SW480 (cell line): ENCODE data around the gene ZNF20.

Experiments used
- DNase-seq: peaks from one replicate; pipeline ENCODE4 v3.0.0-alpha.2; 2016; ENCODE audit warnings: low spot score

ZNF20 gene

DNA sequence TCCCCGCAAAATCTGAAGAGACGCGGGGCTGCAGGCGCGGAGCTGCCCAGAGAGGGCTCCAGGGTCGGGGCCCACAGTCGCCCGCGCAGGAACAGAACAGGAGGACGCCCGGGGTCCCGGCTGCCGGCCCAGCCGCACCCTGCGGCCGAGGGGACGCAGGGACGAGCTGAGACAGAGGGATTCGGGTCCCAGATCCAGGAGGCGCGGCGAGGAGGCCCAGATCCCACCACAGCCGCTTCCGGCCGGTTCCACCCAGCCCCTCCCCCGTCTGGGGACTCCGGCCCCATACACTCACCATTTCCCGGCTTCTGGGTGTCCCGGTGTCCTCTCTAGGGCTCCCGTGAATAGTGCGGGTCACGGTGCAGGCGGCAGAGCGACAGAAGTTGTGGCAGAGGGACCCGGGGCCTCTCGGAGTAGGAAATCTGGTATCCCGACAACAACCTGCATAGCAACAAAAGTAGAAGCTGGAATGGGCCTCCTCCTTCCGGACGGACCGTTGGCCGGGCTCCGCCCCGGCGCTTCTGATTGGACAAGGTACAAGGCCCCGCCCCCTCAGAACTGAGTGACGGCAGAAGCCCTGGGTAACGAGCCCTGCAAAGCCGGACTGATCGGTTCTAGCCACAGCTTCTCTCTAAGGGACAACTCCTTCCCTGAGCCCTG, at the start of gene ZNF20:
ZNF20 (minus strand) TSS at position 466 of the 660 bp plus-strand sequence; CDS start at position 298, 168 bp downstream.
- peak; percentile 94 for DNase-seq

DNA sequence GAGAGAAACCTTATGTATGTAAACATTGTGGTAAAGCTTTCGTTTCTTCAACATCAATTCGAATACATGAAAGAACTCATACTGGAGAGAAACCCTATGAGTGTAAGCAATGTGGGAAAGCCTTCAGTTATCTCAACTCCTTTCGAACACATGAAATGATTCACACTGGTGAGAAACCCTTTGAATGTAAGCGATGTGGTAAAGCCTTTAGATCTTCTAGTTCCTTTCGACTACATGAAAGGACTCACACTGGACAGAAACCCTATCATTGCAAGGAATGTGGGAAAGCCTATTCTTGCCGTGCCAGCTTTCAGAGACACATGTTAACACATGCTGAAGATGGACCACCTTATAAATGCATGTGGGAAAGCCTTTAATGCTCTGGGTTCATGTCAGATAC, 47.5 kb upstream of the ZNF20 start:
- no peak for DNase-seq

DNA sequence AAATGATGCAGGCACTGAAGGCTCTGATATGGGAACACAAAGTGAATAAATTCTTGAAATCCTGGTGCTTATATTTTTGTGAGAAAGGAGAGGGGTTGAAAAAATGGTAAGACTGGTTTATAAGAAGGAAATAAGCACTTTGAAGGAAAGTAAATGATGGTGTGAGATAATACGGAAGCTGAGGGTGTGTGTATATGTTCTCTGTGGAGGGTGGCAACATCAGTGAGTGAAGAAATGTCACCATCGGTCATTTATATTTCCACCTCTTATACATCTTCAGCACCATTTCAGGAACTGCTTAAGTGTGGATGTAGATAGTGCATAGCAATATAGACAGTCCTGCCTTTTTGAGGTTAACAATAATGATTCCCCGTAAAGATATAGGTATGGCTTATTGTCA, 40.2 kb upstream of the ZNF20 start:
- DNase-seq: no peak

- DNase-seq: no peak
These were observed 26.5 kb upstream of the ZNF20 start for GRCh38 chr19:12166626-12167025.

GRCh38 chr19:12163826-12164225, 23.7 kb upstream of the ZNF20 start:
- DNase-seq: no peak

DNA sequence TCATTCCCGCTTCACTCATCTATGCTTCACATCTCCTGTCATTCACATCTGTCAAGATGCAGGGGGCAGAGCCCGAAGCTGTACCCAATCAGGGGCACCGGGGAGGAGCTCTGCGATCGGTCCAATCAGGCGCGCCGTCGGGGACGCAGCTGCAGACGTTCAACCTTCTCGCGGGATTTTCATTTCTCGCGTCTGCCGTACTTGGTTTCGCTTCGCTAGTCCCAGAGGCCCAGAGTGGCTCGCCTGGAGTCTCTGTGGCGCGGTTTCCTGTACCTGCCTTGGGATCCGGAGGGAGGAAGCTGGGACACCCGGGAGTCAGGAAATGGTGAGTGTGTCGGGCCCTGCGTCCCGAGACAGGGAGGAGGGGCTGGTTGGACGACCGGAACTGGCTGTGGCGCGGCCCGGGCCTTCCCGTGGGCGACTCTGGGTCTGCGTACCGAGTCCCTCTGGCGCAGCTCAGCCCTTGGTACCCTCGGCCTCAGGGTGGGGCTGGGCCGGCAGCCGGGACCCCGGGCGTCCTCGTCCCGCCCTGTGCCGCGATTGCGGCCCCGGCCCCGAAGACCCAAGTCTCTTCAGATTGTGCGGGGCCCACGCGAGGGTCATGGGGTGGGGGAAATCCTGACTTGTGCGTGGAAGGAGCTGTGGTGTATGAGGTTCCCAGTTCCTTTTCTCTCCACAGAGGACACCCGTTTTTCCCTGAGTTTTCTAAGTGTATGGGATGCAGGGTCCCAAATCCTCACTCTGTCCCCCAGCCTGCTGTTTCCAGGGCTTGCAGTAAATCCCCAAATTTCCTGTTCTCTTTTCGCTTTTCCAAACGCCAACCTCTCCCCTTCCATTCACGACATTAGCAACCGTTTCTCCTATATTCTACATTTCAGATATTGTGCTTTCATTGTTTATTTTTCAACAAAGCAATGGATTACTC, 23.0 kb upstream of the ZNF20 start, which contains the start of gene ZNF136:
ZNF136 (plus strand) TSS at position 215 of the 925 bp plus-strand sequence; CDS start at position 323, 108 bp downstream.
- peak; percentile 94 for DNase-seq

DNA sequence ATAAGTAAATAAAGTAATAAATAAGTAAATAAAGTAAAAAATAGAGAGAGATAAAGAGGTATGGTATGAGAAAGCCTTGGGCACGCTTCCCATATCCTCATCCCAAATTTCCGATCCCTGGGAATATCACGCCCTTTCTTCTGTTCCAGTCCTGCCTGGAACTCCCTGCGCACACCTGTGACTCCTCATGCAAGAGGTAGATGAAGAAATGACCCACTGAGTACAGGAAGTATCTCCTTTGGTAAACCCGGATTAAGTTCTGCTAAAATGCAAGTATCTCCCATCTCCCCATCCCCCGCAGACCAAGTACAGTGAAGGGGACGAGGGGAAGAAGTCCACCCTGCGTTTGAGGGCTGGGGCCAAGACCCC, 22.3 kb upstream of the ZNF20 start:
- DNase-seq: no peak

DNA sequence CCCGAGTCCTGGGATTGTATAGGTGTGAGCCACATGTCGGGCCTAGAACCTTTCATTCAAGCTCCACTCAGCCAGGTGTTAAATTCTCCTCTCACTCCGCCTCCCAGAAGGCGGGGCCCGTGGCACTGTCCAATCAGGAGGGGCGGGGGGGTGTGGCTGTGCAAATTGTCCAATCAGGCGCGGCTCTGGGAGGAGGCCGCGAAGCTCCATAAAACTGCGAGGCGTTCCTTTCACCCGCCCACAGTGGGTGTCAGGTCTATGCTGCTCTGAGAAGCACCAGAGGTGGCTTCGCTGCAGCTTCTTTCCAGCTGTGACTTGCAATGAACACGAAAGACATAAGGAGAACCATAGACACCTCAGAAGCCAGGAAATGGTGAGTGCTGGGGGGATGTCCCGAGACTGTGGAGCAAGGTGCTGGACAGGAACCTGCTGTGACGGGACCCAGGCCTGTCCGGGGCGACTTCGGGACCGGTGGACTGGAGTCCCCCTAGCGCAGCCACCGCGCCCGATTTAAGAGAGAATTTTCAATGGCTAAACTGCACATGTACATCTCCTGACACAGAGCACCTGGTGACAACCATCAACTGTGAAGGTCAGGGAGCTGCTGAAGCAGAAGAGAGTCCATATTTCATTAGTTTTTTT, 19.7 kb upstream of the ZNF20 start:
- DNase-seq: no peak

DNA sequence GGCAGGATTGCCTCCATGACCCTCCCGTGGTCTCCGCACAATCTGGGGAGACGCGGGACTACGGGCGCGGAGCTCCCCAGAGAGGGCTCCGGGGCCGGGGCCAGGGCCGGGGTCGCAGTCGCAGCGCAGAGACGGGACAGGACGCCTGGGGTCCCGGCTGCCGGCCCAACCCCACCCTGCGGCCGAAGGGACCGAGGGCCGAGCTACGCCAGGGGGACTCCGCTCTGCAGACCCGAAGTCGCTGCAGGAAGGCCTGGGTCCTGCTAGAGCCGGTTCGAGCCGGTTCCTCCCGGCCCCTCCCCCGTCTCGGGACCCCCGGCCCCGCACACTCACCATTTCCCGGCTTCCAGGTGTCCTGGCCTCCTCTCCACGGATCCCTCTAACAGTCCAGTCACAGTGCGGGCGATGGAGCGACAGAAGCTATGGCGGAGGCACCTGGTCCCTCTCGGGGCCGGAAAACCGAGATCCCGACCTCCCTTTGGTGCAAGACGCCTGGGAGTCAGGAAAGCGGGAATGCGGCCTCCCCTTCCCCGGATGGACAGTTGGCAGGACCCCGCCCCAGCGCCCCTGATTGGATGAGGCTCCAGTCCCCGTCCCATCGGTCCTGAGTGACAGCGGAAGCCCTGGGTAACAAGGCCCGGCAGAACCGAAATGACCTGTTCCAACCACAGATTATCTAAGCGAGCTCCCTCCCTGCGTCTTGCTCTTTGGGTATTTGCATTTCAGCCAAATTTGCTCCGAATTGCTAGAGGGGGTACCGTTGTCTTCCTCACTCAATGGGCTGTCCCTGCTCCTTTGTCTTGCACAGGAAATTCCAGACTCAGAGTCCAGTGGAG, 16.3 kb upstream of the ZNF20 start, which contains the start of gene ZNF625:
ZNF625 (minus strand) TSS at position 512 of the 836 bp plus-strand sequence; CDS start at position 336, 176 bp downstream.
- DNase-seq: no peak

- no peak for DNase-seq
These were observed 15.2 kb upstream of the ZNF20 start for GRCh38 chr19:12155324-12155860.

DNA sequence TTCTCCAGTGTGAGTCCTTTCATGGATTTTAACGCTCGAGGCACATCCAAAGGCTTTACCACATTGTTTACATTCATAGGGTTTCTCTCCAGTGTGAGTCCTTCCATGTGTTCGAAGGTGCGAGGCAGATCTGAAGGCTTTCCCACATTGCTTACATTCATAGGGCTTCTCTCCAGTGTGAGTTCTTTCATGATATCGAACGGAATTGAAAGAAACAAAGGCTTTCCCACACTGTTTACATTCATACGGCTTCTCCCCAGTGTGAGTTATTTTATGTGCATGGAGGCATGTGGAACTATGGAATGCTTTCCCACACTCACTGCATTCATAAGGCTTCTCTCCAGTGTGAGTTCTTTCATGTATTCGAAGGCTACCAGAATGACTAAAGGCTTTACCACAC, 5.2 kb upstream of the ZNF20 start:
- no peak for DNase-seq

GRCh38 chr19:12141405-12141736, 1.2 kb upstream of the ZNF20 start:
- DNase-seq: no peak

DNA sequence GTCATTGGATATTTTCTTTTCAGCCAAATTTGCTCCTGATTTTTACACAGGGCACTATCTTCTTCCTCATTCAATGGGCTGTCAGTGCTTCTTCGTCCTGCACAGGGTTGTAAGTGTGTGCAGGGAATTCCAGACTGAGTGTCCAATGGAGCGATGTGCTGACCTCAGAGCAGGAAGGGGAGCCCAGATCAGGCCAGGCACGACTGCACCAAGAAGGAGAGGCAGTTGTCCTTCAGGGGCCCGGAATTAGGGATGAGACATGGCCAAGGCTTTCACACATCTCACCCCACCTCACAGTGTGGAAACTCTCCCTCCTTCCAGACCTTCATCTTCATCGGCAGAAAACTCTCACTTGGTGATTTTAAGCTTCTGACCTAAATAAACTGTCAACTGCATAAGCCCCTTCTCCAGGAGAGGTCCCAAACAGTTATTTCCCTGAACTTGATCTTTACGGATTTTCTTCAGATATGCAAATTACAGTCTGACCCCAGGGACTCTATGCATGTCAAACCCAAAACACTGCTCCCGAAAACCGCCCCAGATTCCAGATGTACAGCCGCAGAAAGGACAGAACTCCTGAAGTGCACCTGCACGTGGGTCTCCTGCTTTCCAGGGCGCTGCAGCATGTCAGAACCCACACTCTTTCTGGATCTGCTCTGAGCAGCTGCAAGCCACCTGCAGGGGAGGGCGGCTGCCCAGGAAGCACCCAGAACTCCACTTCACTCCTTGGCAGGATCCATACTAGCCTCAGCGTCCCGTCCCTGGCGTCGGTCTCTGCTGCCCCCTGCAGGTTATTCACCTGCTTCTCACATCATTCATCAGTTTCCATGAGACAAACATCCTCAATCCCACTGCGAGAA, 625 bp upstream of the ZNF20 start:
- peak; percentile 84 for DNase-seq

DNA sequence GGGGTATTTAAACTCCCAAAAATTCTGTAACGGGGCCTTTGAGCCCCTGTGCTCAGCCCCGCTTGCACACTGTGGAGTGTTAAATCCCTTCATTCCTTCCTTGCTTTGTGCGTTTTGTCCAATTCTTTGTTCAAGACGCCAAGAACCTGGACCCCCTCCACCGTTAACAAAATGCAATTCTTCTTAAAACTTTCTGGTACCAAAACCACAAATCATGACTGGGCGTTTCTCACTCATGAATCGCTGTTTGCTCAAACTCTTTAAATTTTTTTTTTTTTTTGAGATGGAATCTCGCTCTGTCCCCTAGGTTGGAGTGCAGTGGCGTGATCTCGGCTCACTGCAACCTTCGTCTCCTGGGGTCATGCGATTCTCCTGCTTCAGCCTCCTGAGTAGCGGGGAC, 881 bp downstream of the ZNF20 start:
- DNase-seq: no peak

GRCh38 chr19:12137221-12137940, 2.8 kb downstream of the ZNF20 start:
- DNase-seq: no peak

DNA sequence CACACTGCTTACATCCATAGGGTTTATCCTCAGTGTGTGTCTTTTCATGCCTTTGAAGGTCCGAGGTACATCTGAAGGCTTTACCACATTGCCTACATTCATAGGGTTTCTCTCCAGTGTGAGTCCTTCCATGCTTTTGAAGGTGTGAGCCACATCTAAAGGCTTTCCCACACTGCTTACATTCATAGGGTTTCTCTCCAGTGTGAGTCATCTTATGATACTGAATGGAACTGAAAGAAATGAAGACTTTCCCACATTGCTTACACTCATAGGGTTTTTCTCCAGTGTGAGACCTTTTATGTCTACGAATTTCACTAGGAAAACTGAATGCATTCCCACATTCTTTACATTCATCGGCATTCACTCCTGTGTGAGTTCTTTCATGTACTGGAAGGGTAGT, 7.1 kb downstream of the ZNF20 start:
- no peak for DNase-seq

- DNase-seq: peak; percentile 16
These were observed 13.4 kb downstream of the ZNF20 start for GRCh38 chr19:12126707-12127106.

GRCh38 chr19:12117201-12117970, 22.8 kb downstream of the ZNF20 start:
- DNase-seq: no peak

- DNase-seq: peak; percentile 20
These were observed 27.0 kb downstream of the ZNF20 start for GRCh38 chr19:12113121-12113520.
